Prostate gland (tissue), 2 donors: ENCODE results near the gene CHURC1.

Source experiments
- POLR2A ChIP-seq: fragments of 450-650 bp; IDR thresholded peaks from one replicate; pipeline ENCODE4 v1.6.1; 2016; ENCODE audit warnings: antibody characterized with exemption, mild to moderate bottlenecking
- POLR2AphosphoS5 ChIP-seq: sonication (generic); formaldehyde crosslinking; IDR thresholded peaks from one replicate; pipeline ENCODE4 v1.6.1; 2017; ENCODE audit warnings: antibody characterized with exemption
- TF ChIP-seq, protein P1 (sequence below), 4 experiments: fragments of 200-600 bp in 2 of 4; fragments of 450-650 bp in 2 of 4; sonication (generic) in 2 of 4; IDR thresholded peaks; 1 replicate in 3 of 4; 2 replicates in 1 of 4; pipeline ENCODE4 v1.5.1; 2016 to 2019; ENCODE audit warnings: antibody characterized with exemption in 4 of 4, mild to moderate bottlenecking in 2 of 4, moderate library complexity in 2 of 4

DNA sequence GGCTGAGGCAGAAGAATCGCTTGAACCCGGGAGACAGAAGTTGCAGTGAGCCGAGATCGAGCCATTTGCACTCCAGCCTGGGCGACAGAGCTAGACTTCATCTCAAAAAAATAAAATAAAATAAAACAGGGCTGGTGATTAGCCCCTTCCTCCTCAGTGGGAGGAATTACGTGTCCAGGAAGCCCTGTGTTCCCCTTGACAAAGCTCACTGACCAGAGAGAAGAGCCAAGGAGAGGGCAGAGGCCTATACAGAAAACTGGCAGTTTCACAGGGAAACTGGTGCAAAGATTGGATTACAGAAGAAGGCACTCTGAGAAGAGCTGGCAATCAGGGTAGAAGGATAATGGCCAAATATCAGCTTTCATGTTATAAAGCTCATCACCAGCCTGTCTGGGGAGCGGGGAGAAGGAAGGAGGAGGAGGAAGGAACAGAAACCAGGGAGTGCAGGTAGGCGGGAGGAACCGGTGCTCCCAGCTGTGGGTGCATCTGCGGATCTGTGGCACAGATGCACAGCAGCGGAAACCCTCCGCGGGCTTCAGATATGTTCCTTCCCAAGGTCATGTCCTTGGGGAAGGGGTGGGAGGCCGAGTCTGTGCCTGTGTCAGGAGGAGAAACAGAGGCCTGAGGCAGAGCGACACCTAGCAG is 51.2 kb downstream of the CHURC1 start:
- TF ChIP-seq, protein P1, sequence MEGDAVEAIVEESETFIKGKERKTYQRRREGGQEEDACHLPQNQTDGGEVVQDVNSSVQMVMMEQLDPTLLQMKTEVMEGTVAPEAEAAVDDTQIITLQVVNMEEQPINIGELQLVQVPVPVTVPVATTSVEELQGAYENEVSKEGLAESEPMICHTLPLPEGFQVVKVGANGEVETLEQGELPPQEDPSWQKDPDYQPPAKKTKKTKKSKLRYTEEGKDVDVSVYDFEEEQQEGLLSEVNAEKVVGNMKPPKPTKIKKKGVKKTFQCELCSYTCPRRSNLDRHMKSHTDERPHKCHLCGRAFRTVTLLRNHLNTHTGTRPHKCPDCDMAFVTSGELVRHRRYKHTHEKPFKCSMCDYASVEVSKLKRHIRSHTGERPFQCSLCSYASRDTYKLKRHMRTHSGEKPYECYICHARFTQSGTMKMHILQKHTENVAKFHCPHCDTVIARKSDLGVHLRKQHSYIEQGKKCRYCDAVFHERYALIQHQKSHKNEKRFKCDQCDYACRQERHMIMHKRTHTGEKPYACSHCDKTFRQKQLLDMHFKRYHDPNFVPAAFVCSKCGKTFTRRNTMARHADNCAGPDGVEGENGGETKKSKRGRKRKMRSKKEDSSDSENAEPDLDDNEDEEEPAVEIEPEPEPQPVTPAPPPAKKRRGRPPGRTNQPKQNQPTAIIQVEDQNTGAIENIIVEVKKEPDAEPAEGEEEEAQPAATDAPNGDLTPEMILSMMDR (IDR thresholded peaks at IDR 0.05): no peak
- TF ChIP-seq POLR2AphosphoS5 (no peak), POLR2A (no peak)
